NCI-H2081 (cell line): ENCODE results near the gene TRAF5.

Source experiments
- DNase-seq, 2 experiments: peaks; one replicate each; lab custom pipeline; 2025; lab: John Stamatoyannopoulos, UW

Gene TRAF5

GRCh38 chr1:211328084-211328694 is 1.6 kb downstream of the TRAF5 start:
- no peak for DNase-seq

GRCh38 chr1:211328866-211329475 is 2.3 kb downstream of the TRAF5 start:
- DNase-seq = no peak

GRCh38 chr1:211329764-211330201 is 3.1 kb downstream of the TRAF5 start:
- DNase-seq = no peak

GRCh38 chr1:211330282-211330936 is 3.8 kb downstream of the TRAF5 start:
- no peak for DNase-seq

GRCh38 chr1:211331011-211331709 is 4.5 kb downstream of the TRAF5 start:
- DNase-seq = no peak

GRCh38 chr1:211332036-211332616 is 5.5 kb downstream of the TRAF5 start:
- no peak for DNase-seq

GRCh38 chr1:211332830-211333229 is 6.2 kb downstream of the TRAF5 start:
- no peak for DNase-seq

GRCh38 chr1:211333906-211334305 is 7.3 kb downstream of the TRAF5 start:
- peak in 1 of 2 experiments; percentile 22 for DNase-seq

- DNase-seq = no peak
Measured at GRCh38 chr1:211334986-211335385, 8.4 kb downstream of the TRAF5 start.

- DNase-seq = peak in 1 of 2 experiments; percentile 23
Measured at GRCh38 chr1:211335522-211336157, 9.0 kb downstream of the TRAF5 start.

GRCh38 chr1:211336161-211336560 is 9.5 kb downstream of the TRAF5 start:
- DNase-seq = no peak

- no peak for DNase-seq
Measured at GRCh38 chr1:211336775-211337174, 10.1 kb downstream of the TRAF5 start.

GRCh38 chr1:211337430-211338223 is 11.0 kb downstream of the TRAF5 start:
- DNase-seq = no peak

GRCh38 chr1:211338224-211338620 is 11.6 kb downstream of the TRAF5 start:
- no peak for DNase-seq

- DNase-seq = no peak
Measured at GRCh38 chr1:211339631-211340041, 13.0 kb downstream of the TRAF5 start.

GRCh38 chr1:211340622-211341507 is 14.2 kb downstream of the TRAF5 start:
- no peak for DNase-seq

GRCh38 chr1:211341999-211342398 is 15.4 kb downstream of the TRAF5 start:
- DNase-seq = no peak

GRCh38 chr1:211343607-211344006 is 17.0 kb downstream of the TRAF5 start:
- DNase-seq = no peak

- DNase-seq = no peak
Measured at GRCh38 chr1:211344152-211344618, 17.6 kb downstream of the TRAF5 start.

GRCh38 chr1:211345719-211346118 is 19.1 kb downstream of the TRAF5 start:
- peak in 1 of 2 experiments; percentile 11 for DNase-seq
